ENCODE data around the gene RUSC2.
"Not testable (repeated sequence)": the region's sequence is repeated elsewhere in the genome, so short reads cannot be mapped to it uniquely, and the experiment has no call there.

Gene RUSC2

DNA sequence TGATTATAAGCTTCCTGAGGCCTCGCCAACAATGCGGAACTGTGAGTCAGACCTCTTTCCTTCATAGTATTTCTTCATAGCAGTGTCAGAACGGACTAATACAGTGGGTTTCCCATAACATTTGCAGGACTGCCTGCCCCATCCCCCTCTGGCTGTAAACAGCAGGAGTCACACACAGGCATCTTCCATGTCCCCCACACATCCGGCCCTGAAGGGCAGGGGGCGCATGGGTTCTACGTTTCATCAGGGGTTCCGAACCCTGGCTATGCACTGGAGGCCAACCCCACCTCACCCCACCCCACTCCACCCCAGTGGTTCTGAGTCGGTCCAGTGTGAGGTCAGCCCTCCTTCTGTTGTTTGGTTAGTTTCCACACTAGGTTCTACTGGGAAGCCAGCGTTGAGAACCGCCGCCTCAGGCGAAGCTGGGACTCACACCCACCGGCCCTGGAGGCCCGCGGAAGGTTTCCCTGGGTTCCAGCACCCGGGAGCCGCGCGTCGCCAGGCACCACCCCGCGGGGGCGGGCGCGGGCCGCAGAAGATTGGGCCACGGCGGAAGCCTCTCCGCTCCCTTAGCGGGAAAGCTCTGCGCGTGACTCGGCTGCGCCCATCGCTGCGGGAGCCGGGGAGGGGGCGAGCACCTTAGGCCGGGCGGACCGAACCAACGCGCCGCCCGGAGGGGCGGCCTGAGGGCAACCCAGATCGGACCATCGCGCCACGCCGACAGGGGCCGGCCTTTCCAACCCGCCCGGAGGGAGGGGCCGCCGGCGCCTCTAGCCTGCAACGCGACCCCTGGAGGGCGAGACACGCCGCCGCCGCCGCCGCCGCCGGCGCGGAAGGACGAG is at the start of gene RUSC2:
Gene RUSC2, plus strand, starts transcription at position 799 of the 842 bp plus-strand sequence. CDS start 56,411 bp downstream, outside the sequence.
- DNase-seq, result peak; percentile 89 to 96

GRCh38 chr9:35446012-35446411 is 43.9 kb upstream of the RUSC2 start:
- no peak for DNase-seq

DNA sequence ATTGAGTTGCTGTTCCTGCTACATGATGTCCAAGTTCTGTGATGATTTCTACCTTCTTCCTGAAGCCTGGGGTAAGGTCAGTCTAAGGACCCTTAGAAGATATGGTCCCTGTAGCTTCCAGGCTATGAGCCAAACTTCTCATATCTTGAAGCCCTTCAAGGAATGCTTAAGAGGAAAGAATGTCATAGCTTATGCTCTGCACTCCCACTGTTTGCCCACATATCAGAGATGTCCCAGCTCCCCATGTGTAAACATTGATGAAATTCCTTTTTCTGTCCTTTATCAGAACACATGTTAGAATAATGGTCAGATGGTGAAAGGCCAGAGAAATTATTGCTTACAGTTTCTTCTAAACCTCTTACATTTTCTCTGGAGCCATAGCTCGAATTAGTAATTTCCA is 41.4 kb upstream of the RUSC2 start:
- DNase-seq, result no peak

DNA sequence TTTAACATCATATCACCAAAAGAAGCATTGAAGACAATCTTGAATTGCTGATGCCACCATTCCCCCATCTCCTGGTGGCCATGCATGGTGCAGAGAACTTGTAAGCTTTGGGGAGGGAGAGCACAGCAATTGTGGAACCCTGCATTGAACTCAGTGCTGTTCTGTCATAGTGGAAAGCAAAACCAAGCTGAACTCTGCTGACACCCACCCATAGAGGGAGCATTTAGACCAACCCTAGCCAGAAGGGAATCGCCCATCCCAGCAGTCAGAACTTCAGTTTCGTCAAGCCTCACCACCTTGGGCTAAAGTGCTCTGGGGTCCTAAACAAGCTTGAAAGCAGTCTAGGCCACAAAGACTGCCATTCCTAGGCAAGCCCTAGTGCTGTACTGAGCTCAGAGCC is 37.4 kb upstream of the RUSC2 start:
- DNase-seq, result no peak

DNA sequence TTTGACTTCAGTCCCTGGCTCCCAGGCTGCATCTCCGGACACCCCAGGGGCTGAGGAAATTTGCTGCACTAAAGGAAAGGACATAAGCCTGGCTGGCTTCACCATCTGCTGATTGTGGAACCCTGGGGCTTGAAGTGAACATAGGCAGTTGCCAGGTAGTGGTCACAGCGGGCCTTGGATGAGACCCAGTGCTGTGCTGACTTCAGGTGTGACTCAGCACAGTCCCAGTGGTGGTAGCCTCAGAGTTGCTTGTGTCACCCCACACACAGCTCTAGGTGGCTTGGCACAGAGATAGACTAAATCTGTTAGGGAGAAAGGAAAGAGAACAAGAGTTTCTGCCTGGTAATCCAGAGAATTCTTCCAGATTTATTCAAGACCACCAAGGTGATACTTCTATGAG is 36.1 kb upstream of the RUSC2 start:
- no peak for DNase-seq

- DNase-seq, result no peak
Observed at GRCh38 chr9:35464141-35465025, 25.5 kb upstream of the RUSC2 start.

DNA sequence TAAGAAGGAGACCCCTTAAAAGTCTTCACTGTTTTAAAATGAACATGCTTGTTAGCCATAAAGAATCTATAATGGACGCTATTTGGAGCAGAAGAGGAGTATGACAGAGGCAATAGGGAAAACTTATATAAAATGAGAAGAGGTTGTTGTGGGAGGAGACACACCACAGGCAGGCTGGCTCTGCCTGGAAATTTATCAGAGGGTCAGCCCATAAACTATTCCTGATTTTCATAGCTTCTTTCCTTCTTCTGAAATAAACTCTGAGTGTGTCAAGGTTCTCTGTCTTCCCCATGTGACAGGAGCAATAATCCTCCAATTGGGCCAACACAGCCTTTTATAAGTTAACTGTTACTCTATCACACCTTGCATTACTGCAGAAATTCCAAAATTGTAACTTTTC is 19.6 kb upstream of the RUSC2 start:
- DNase-seq, result no peak

- no peak for DNase-seq
Observed at GRCh38 chr9:35470894-35471293, 19.0 kb upstream of the RUSC2 start.

- no peak for DNase-seq
Observed at GRCh38 chr9:35476596-35476995, 13.3 kb upstream of the RUSC2 start.

DNA sequence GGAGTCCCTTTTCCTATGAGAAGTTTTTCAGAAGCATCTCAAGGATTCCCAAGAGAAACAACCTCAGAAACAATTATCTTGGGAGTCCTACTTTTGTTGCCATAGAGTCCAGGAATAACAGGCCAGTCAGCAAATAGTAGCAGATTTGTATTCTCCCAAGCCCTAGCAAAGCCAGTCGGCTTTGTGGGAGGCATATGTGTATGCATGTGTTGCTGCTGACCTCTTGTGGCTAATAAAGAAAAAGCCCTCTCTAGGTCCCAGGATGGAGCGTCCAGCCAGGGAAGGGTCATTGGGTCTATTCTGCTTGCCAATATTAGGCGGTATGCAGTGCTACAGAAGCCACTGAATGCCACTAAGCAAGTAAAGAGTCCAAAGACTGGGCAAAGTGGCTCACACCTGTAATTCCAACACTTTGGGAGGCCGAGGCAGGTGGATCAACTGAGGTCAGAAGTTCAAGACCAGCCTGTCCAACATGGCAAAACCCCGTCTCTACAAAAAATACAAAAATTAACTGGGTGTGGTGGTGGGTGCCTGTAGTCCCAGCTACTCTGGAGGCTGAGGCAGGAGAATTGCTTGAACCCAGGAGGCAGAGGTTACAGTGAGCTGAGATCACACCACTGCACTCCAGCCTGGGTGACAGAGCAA is 12.6 kb upstream of the RUSC2 start:
- DNase-seq, result peak; percentile 43 to 65

DNA sequence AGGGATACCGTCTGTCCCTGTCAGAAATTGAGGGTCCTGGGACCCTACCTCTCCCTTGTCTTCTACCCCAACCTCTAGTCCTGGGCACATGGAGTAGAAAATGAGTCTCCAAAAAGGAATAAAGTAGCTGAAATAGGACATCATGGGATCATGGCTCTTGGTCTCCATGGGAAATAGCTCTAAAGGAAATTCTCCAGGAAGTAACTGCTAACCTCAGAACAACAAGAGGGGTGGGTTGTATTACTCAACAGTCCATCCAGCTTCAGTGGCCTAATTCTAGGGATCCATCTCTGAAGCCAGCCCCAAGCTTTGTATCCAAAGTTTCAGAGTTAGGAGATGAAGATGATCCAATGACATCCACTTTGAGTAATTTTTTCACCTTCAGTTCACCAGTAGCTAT is 11.0 kb upstream of the RUSC2 start:
- no peak for DNase-seq

GRCh38 chr9:35481347-35481975 is 8.4 kb upstream of the RUSC2 start:
- no peak for DNase-seq

GRCh38 chr9:35482071-35482470 is 7.8 kb upstream of the RUSC2 start:
- no peak for DNase-seq

GRCh38 chr9:35484406-35484805 is 5.5 kb upstream of the RUSC2 start:
- no peak for DNase-seq

GRCh38 chr9:35487081-35487480 is 2.8 kb upstream of the RUSC2 start:
- DNase-seq, result no peak

GRCh38 chr9:35488021-35488420 is 1.9 kb upstream of the RUSC2 start:
- DNase-seq, result no peak

GRCh38 chr9:35488566-35489312 is 1.2 kb upstream of the RUSC2 start:
- no peak for DNase-seq

- peak in 1 of 2 experiments; percentile 27 for DNase-seq
Observed at GRCh38 chr9:35490155-35490909, 421 bp downstream of the RUSC2 start.

GRCh38 chr9:35490910-35491465 is 1.1 kb downstream of the RUSC2 start:
- no peak for DNase-seq

DNA sequence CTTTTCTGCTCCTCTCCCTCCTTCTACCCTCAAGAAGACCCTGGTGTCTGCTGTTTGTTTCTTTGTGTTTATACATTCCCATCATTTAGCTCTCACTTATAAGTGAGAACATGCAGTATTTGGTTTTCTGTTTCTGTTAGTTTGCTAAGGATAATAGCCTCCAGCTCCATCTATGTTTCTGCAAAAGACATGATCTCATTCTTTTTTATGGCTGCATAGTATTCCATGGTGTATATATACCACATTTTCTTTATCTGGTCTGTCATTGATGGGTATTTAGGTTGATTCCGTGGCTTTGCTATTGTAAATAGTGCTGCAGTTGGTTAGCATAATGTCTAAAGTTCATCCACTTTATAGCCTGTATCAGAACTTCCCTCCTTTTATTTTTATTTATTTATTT is 3.2 kb downstream of the RUSC2 start:
- not testable (repeated sequence) for DNase-seq

DNA sequence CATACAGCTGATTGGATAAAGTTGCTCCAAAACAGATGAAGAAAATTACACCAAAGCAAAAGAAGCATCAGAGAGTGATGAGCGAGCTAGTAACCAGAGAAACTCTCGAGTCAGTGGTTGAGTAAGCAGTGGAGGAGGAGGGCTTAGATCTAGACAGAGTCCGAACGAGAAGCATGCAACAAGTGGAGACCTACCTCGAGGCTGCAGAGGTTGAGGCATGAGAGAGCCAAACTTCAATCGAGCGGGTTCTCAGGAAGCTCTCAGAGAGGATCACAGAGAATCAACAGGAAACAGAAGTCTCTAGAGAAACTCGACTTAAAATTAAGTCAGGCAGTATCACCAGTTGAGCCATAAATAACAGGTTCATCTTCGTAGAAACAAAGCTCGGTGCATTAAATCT is 6.1 kb downstream of the RUSC2 start:
- no peak for DNase-seq
